H1 (cell line): Measurements from ENCODE around the gene CUX1. TPM values are rescaled to one million over a fixed set of nuclear protein-coding genes. Genes with fewer than 3 reads are reported as not detected.

ENCODE experiments used
- CTCF ChIA-PET: fragments of 300-600 bp; sonication (Branson Sonifier 250); formaldehyde crosslinking; loops from one replicate; lab custom pipeline; 2021; ENCODE audit not compliant: partially characterized antibody; lab: Charles Lee
- POLR2A ChIA-PET: fragments of 300-600 bp; sonication (Branson Sonifier 250); formaldehyde crosslinking; loops from one replicate; lab custom pipeline; 2021; ENCODE audit warnings: inconsistent platforms; ENCODE audit not compliant: partially characterized antibody; lab: Charles Lee
- DNase-seq, 2 experiments: peaks; one replicate each; pipeline versions ENCODE4 v3.0.0 to v3.0.0-alpha.2; 2010 to 2022; ENCODE audit warnings: low spot score in 2 of 2, low read depth in 1 of 2, mixed read lengths in 1 of 2
- FAIRE-seq: peaks from 2 replicates; lab custom pipeline; 2011; peaks lifted over from hg19 to GRCh38; lab: Jason Lieb, UNC
- H2AFZ ChIP-seq: 2 replicates; pipeline ENCODE4 v1.8.1; 2012; ENCODE audit warnings: low read length, inconsistent platforms
- H2AK5ac ChIP-seq: 2 replicates; pipeline ENCODE4 v1.6.1; 2013; ENCODE audit warnings: low read depth, low read length
- H2BK120ac ChIP-seq: replicated peaks from 2 replicates; pipeline ENCODE3; 2013; ENCODE audit warnings: low read depth, low read length, inconsistent platforms
- H2BK12ac ChIP-seq: 2 replicates; pipeline ENCODE4 v1.6.1; 2013; ENCODE audit warnings: low read depth, low read length
- H2BK15ac ChIP-seq: 2 replicates; pipeline ENCODE4 v1.6.1; 2013; ENCODE audit warnings: low read length
- H2BK20ac ChIP-seq: 2 replicates; pipeline ENCODE4 v1.6.1; 2013; ENCODE audit warnings: low read length
- H2BK5ac ChIP-seq: 2 replicates; pipeline ENCODE4 v1.6.1; 2013; ENCODE audit warnings: low read depth, low read length
- H3K14ac ChIP-seq: 2 replicates; pipeline ENCODE4 v1.6.1; 2013; ENCODE audit warnings: inconsistent platforms; ENCODE audit not compliant: insufficient read length
- H3K18ac ChIP-seq: 2 replicates; pipeline ENCODE4 v1.6.1; 2013; ENCODE audit warnings: low read length; ENCODE audit errors: extremely low read depth
- H3K23ac ChIP-seq: 2 replicates; pipeline ENCODE4 v1.6.1; 2013; ENCODE audit warnings: inconsistent platforms; ENCODE audit not compliant: insufficient read length
- H3K23me2 ChIP-seq: 2 replicates; pipeline ENCODE4 v1.6.1; 2013; ENCODE audit warnings: low read depth, low read length
- H3K27ac ChIP-seq: 2 replicates; pipeline ENCODE4 v1.6.1; 2011; ENCODE audit warnings: low read depth, low read length, inconsistent platforms
- H3K27me3 ChIP-seq, 4 experiments: replicated peaks in 1 of 4; 1 replicate in 1 of 4; 2 replicates in 3 of 4; pipeline versions ENCODE4 v1.6.1 to v1.8.1; 2011 to 2013; ENCODE audit warnings: low read length in 3 of 4, mild to moderate bottlenecking in 3 of 4, inconsistent platforms in 2 of 4, mixed read lengths in 2 of 4, moderate library complexity in 1 of 4; ENCODE audit not compliant: control insufficient read depth in 3 of 4, insufficient read depth in 3 of 4; ENCODE audit errors: extremely low read depth in 1 of 4
- H3K36me3 ChIP-seq, 4 experiments: 2 replicates each; pipeline versions ENCODE4 v1.6.1 to v1.8.1; 2011 to 2013; ENCODE audit warnings: mild to moderate bottlenecking in 4 of 4, low read length in 3 of 4, moderate library complexity in 2 of 4, control low read depth in 1 of 4, inconsistent platforms in 1 of 4; ENCODE audit not compliant: insufficient read depth in 4 of 4, control insufficient read depth in 2 of 4
- H3K4ac ChIP-seq: replicated peaks from 2 replicates; pipeline ENCODE3; 2013; ENCODE audit warnings: low read length, low read depth, mixed read lengths, inconsistent platforms; ENCODE audit not compliant: insufficient read length
- H3K4me1 ChIP-seq, 4 experiments: replicated peaks in 1 of 4; 1 replicate in 1 of 4; 2 replicates in 3 of 4; pipeline versions ENCODE4 v1.6.1 to v1.8.1; 2011 to 2013; ENCODE audit warnings: low read length in 3 of 4, inconsistent platforms in 2 of 4, mixed read lengths in 1 of 4; ENCODE audit not compliant: insufficient read depth in 4 of 4, control insufficient read depth in 3 of 4
- H3K4me2 ChIP-seq, 2 experiments: 2 replicates each; pipeline versions ENCODE4 v1.6.1 to v1.8.1; 2011 to 2013; ENCODE audit warnings: low read depth in 2 of 2, low read length in 2 of 2, control low read depth in 1 of 2, inconsistent platforms in 1 of 2, mild to moderate bottlenecking in 1 of 2; ENCODE audit not compliant: insufficient read depth in 1 of 2
- H3K4me3 ChIP-seq, 4 experiments: fragments of 200-600, 300-600 bp in 1 of 4; sonication (generic), shearing (Covaris generic), sonication (Bioruptor Twin) in 1 of 4; 2 replicates each; pipeline versions ENCODE4 v1.5.1 to v1.8.1; 2011 to 2016; ENCODE audit warnings: low read length in 4 of 4, low read depth in 3 of 4, control low read depth in 2 of 4, inconsistent platforms in 2 of 4, mild to moderate bottlenecking in 2 of 4, mixed read lengths in 1 of 4, moderate library complexity in 1 of 4; ENCODE audit not compliant: insufficient read depth in 2 of 4; ENCODE audit errors: extremely low read depth in 1 of 4
- H3K56ac ChIP-seq: replicated peaks from 2 replicates; pipeline ENCODE3; 2013; ENCODE audit warnings: low read depth, mild to moderate bottlenecking, mixed read lengths, low read length, inconsistent platforms; ENCODE audit not compliant: insufficient read length
- H3K79me1 ChIP-seq: 2 replicates; pipeline ENCODE4 v1.6.1; 2013; ENCODE audit warnings: low read depth, low read length, control low read depth
- H3K79me2 ChIP-seq, 2 experiments: 2 replicates each; pipeline versions ENCODE4 v1.6.1 to v1.8.1; 2012 to 2013; ENCODE audit warnings: low read length in 2 of 2, mild to moderate bottlenecking in 2 of 2, inconsistent platforms in 1 of 2; ENCODE audit not compliant: insufficient read depth in 2 of 2, control insufficient read depth in 1 of 2
- H3K9ac ChIP-seq, 4 experiments: replicated peaks in 1 of 4; 1 replicate in 1 of 4; 2 replicates in 3 of 4; pipeline versions ENCODE4 v1.6.1 to v1.8.1; 2011 to 2013; ENCODE audit warnings: low read depth in 3 of 4, low read length in 3 of 4, control low read depth in 2 of 4, mild to moderate bottlenecking in 2 of 4, moderate library complexity in 2 of 4, inconsistent platforms in 1 of 4; ENCODE audit errors: extremely low read depth in 1 of 4
- H3K9me3 ChIP-seq, 2 experiments: 2 replicates each; pipeline versions ENCODE4 v1.6.1 to v1.8.1; 2012 to 2013; ENCODE audit warnings: mild to moderate bottlenecking in 2 of 2, moderate library complexity in 2 of 2, control low read depth in 1 of 2, inconsistent platforms in 1 of 2, low read depth in 1 of 2, low read length in 1 of 2, mixed read lengths in 1 of 2; ENCODE audit not compliant: insufficient read depth in 2 of 2
- H4K20me1 ChIP-seq, 2 experiments: replicated peaks in 1 of 2; 2 replicates each; pipeline versions ENCODE3 to v1.8.1; 2011 to 2013; ENCODE audit warnings: inconsistent platforms in 2 of 2, low read length in 2 of 2, mild to moderate bottlenecking in 1 of 2; ENCODE audit not compliant: insufficient read depth in 2 of 2, control insufficient read depth in 1 of 2
- H4K5ac ChIP-seq: 2 replicates; pipeline ENCODE4 v1.6.1; 2013; ENCODE audit warnings: low read length, low read depth, mixed read lengths, inconsistent platforms; ENCODE audit not compliant: insufficient read length
- H4K8ac ChIP-seq: 2 replicates; pipeline ENCODE4 v1.8.0; 2013; ENCODE audit warnings: mild to moderate bottlenecking, moderate library complexity, low read length, inconsistent platforms; ENCODE audit not compliant: insufficient read depth; ENCODE audit errors: extremely low read depth
- H4K91ac ChIP-seq: replicated peaks from 2 replicates; pipeline ENCODE3; 2013; ENCODE audit warnings: low read length, mixed read lengths, inconsistent platforms; ENCODE audit not compliant: insufficient read length
- CHD2 ChIP-seq: IDR thresholded peaks from 2 replicates; pipeline ENCODE4 v1.6.1; 2012; ENCODE audit warnings: low read length, improper control_type of control experiment
- CTCF ChIP-seq, 3 experiments: IDR thresholded peaks; 1 replicate in 2 of 3; 2 replicates in 1 of 3; pipeline versions ENCODE4 v1.5.1 to v1.6.1; 2011; ENCODE audit warnings: low read length in 3 of 3, mild to moderate bottlenecking in 3 of 3, inconsistent platforms in 2 of 3, low read depth in 1 of 3, moderate library complexity in 1 of 3; ENCODE audit not compliant: insufficient read depth in 1 of 3; ENCODE audit errors: control extremely low read depth in 1 of 3
- EP300 ChIP-seq, 2 experiments: IDR thresholded peaks; 1 replicate in 1 of 2; 2 replicates in 1 of 2; pipeline ENCODE4 v1.6.1; 2011 to 2012; ENCODE audit warnings: low read depth in 2 of 2, low read length in 2 of 2, mild to moderate bottlenecking in 2 of 2, borderline replicate concordance in 1 of 2, inconsistent platforms in 1 of 2, moderate library complexity in 1 of 2
- FOSL1 ChIP-seq: IDR thresholded peaks from 2 replicates; pipeline ENCODE4 v1.6.1; 2011; ENCODE audit warnings: mild to moderate bottlenecking, low read depth, low read length, moderate library complexity; ENCODE audit not compliant: insufficient read depth
- KDM1A ChIP-seq: fragments of 200-600, 300-600 bp; sonication (generic); IDR thresholded peaks from 2 replicates; pipeline ENCODE4 v1.7.1; 2016; ENCODE audit warnings: mild to moderate bottlenecking, low read length, borderline replicate concordance
- MAFK ChIP-seq: IDR thresholded peaks from 2 replicates; pipeline ENCODE4 v1.6.1; 2012; ENCODE audit warnings: low read depth, mild to moderate bottlenecking, improper control_type of control experiment, low read length
- SRF ChIP-seq: IDR thresholded peaks from 2 replicates; pipeline ENCODE4 v1.6.1; 2011; ENCODE audit warnings: mild to moderate bottlenecking, low read depth, low read length, moderate library complexity
- WGBS, 2 experiments: shearing (Covaris generic) in 1 of 2; methylation state at CpG; one replicate each; pipeline versions ENCODE4 v1.1.6 to v1.1.7; 2013 to 2015; ENCODE audit warnings: low lambda C conversion rate in 2 of 2, mixed read lengths in 2 of 2, inconsistent platforms in 1 of 2, low coverage in 1 of 2, missing lambda C conversion rate in 1 of 2; ENCODE audit not compliant: insufficient replicate concordance in 2 of 2, insufficient coverage in 1 of 2, insufficient read length in 1 of 2; ENCODE audit errors: extremely low coverage in 1 of 2, missing lambda C conversion rate in 1 of 2; 5-methylcytosine and 5-hydroxymethylcytosine counted together
- polyA plus RNA-seq, 7 experiments: library from polyadenylated mRNA; depleted of rRNA in 3 of 7; stranded (reverse) in 5 of 7; unstranded in 2 of 7; fragments of >200 nt in 5 of 7; fragments of 200-250 nt in 2 of 7; gene quantifications; 1 replicate in 5 of 7; 2 replicates in 1 of 7; 4 replicates in 1 of 7; pipeline versions ENCODE4 v1.2.1 to v1.2.3, GENCODE V29; 2011 to 2013; ENCODE audit warnings: missing spikeins in 2 of 7, mixed read lengths in 2 of 7
- total RNA-seq: library from RNA; stranded (reverse); fragmentation: NEBNext Ultra II Directional; extraction: Animal tissue kit (Norgen Biotek cat#: 25700); gene quantifications from 2 replicates; pipeline ENCODE4 v1.2.1, GENCODE V29; 2021

CUX1 gene
- total and polyA plus RNA-seq, 2 of the 8 experiments (the other 6 are each of a cell fraction or from before 2014, with no cell fraction given): 21.6 to 65.9 TPM

- Histone ChIP-seq H2BK5ac (no peak overlapping the region), H2BK15ac (no peak overlapping the region), H4K5ac (no peak overlapping the region), H3K4me2 (no peak overlapping the region), H3K4me1 (peaks cover 0 to 10% (median 2%) of the 10 kb centered on the region in 4 experiments; a peak in 4 of 7 replicates), H3K4ac (no peak overlapping the region), H3K79me1 (no peaks in the 10 kb centered on the region), H4K8ac (no peak overlapping the region), H3K9ac (no peak overlapping the region), H3K23me2 (no peaks in the 10 kb centered on the region), H4K20me1 (peaks cover 0 to 1% of the 10 kb centered on the region in 2 experiments), H3K27ac (no peak overlapping the region), H2BK120ac (no peak overlapping the region), H3K4me3 (no peak overlapping the region), H3K14ac (no peak overlapping the region), H4K91ac (no peak overlapping the region), H3K23ac (no peak overlapping the region), H3K79me2 (no peaks in the 10 kb centered on the region), H2AK5ac (no peak overlapping the region), H3K18ac (no peak overlapping the region), H3K56ac (no peak overlapping the region), H3K36me3 (no peaks in the 10 kb centered on the region; a peak in 2 of 8 replicates), H2BK12ac (no peak overlapping the region), H2BK20ac (no peak overlapping the region), H3K9me3 (no peaks in the 10 kb centered on the region), H2AFZ (no peak overlapping the region), H3K27me3 (no peaks in the 10 kb centered on the region)
- WGBS, 2 experiments: 84% methylated on average over 3 of the region's 6 CpGs; no CpG with 5 or more reads in 1 of the 2 experiments
- DNase-seq (no peak), FAIRE-seq (no peak)
- ChIA-PET POLR2A (no interaction called here), CTCF (interaction anchor here (0.7 to 0.9 kb wide), 2 partner anchors 29 to 71 kb away, joined by 3 read pairs; no protein-coding TSS in a partner anchor)
- TF ChIP-seq SRF: no peak
- no peak for TF ChIP-seq CHD2
- no peak for TF ChIP-seq KDM1A
- no peak for TF ChIP-seq CTCF (IDR thresholded peaks at IDR 0.05; ENCODE audit: control extremely low read depth in 1 of 3, insufficient read depth in 1 of 3, low read depth in 1 of 3, low read length in 3 of 3)
- TF ChIP-seq MAFK: no peak
- no peak for TF ChIP-seq EP300 (IDR thresholded peaks at IDR 0.05; ENCODE audit: borderline replicate concordance in 1 of 2, low read depth in 2 of 2, low read length in 2 of 2)
- no peak for TF ChIP-seq FOSL1
Observed at GRCh38 chr7:102165136-102165535, 347.7 kb downstream of the CUX1 start.
